HuH-7 (cell line): ENCODE measurements around the gene ZNF324B.
"Not testable (repeated sequence)": the region's sequence is repeated elsewhere in the genome, so short reads cannot be mapped to it uniquely, and the experiment has no call there.

Source experiments
- DNase-seq: peaks from one replicate; pipeline ENCODE4 v3.0.0; 2011; ENCODE audit warnings: low spot score

ZNF324B gene

DNA sequence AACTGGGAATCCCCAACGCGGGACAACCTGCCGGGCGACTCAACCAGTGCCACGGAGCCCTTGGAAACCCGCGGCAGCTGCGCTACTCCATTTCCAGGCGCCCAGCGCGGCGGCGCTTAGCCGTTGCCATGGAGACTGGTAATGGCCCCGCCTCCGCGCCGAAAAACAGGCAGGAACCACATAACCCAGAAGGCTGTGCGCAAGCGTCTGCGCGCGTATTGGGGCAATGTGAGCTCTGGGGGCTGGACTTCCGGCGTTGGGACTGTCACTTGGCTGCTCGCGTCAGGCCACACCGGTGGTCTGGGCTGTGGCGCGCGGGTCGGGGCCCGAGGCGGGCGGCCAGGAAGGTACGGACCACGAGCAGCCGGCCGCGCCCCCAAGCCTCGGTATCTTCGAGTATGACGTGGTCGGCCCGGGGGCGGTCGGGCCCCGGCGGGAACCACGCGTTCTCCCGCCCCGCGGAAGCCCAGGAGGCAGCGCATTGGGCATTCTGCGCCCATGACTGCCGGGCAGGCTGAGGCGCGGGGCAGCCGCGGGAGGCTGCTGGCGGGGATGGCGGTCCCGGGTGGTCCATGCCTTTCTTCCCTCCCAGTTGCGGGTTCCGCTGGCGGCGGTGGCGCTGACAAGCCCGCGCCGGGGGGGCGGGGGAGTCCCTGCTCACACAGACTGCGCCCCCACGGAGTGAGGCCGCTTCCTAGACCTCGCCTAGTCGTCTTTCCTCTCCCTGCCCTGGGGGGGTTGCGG lies at the start of gene ZNF324B:
ZNF324B (plus strand) TSS at position 265 of the 744 bp plus-strand sequence. CDS start 2,080 bp downstream, outside the sequence.
- peak; percentile 93 for DNase-seq

DNA sequence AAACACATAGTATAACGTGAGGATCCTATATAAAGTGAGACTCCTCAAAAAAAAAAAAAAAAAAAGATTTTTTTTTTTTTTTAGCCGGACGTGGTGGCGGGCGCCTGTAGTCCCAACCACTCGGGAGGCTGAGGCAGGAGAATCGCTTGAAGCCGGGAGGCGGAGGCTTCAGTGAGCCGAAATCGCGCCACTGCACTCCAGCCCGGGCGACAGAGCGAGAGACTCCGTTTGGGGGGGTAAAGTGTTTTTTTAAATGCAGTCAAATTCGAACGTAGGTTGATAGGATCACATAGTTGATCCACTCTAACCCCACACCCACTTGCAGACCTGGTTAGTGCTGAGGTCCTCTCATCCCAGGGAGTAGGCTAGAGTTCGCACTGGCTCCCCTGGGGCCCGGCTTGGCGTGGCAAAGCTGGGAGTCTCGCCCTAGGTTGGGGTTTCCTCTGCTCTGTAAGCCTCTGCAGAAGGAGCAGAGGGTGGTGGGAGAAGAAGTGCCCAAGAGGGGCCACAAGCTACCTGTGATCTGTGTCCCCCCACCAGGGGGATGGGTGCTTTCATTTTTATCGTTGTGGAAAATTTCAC lies 49.5 kb upstream of the ZNF324B start:
- no peak for DNase-seq

DNA sequence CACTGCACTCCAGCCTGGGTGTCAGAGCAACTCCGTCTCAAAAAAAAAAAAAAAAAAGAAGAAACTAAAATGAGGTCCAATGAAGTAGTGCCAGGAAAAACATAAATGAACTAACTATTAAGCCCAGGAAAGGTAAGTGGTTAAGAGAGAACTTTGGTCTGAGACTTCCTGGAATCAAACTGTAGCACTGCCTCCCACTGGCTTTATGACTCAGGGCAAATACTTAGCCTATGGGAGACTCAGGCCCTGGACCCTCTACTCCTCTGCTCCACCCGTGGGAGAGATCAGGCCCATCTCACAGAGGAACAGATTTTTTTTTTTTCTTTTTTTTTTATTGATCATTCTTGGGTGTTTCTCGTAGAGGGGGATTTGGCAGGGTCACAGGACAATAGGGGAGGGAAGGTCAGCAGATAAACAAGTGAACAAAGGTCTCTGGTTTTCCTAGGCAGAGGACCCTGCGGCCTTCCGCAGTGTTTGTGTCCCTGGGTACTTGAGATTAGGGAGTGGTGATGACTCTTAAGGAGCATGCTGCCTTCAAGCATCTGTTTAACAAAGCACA lies 47.4 kb upstream of the ZNF324B start:
- DNase-seq = not testable (repeated sequence)

DNA sequence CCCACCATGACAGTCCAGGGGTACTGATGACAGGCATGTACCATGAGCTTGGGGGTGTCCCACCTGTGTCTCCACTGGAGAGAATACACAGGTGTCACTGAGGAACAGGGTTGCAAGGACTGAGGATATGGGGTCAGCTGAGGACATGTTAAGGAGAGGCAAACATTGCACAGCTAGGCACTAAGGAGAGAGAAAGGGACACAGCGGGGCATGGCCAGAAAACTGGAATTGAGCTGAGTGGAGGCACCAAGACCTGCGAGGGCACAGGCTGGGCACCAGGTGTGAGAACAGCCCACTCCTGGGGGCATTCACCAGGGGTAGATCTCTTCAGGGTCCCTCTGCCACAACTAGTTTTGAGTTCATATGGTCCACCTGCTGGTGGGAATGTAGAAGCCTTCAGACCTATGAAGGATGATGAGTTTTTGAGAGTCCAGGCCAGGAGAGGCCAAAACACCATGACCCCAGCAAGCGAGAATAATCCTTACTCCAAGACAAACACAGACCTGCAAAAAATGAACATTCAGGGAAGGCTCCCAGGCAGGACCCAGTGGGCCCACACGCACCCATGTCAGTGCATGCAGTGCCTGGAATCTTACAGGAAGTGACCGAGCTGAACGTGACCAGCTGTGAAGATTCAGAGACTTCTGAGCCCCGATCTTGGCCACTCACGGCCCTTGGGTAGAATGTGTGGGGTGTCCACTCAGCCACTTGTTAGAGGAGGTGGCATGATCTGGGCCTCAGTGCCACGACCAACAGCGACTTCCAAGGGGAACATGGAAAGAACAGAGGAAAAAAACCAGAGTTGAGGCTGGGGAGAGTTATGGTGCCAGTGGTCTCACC lies 44.4 kb upstream of the ZNF324B start:
- DNase-seq = no peak

DNA sequence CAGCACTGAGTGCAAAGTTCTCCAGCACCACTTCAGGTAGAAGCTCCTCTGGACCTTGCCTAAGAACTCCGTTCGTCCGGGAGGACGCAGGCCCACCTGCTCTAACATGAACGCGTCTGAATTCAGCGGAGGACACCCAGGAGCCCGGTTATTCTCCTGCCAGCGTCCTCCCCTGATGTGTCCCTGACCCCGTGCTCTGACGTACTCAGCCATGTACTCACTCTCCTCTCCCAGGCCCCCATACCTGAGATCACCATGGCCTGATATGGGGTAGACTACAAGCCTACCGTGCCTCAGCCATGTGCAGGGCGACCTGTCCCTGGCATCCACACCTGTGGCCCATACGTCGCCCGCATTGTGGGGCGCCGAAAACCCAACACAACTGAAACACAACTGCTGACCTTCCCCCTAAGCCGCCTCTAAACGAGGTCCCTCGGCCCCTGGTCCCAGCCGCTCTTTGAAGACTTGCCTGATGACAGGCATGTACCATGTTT lies 43.7 kb upstream of the ZNF324B start:
- DNase-seq = no peak

DNA sequence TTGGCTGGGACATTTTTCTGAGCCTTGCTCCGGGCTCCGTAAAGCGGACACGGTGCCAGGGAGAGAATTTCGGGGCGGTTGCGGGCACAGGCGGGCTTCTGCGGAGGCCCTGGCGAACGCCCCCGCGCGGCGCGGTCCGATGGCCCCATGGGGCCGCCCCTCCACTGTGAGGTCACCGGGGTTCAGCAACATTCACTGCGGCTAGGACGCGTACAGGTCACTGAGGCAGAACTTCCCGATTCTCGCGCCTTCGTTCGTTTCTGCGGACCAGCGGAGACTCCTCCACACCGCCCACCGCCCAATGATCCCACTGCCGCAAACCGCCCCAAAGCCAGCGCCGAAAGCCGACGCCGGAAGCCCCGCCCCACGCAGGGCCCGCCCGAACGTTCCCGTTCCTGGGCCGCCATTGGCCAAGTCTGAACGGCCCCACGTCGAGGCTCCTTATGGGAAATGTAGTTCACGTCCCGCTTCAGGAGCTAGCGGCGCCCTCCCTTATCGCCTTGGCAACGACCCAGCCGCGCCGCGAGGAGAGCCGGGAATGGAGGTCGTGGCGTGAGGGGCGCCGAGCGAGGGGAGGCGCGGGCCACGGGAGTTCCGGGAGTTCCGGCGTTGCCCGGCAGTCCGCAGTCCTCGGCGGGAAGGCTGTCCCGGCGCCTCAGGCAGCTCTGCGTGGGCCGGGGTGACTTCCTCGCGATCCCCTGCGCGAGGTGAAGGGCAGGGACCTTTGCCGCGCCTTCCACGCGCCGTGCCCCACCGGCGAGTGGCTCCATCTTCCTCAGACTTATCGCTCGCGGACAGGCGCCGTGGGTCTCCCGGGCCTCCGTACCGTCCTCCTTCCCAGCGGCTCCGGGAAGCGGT lies 43.0 kb upstream of the ZNF324B start, which contains the start of gene ZNF584:
ZNF584 (plus strand) TSS at position 498 of the 858 bp plus-strand sequence. CDS start 499 bp downstream, outside the sequence.
- DNase-seq = peak; percentile 93

DNA sequence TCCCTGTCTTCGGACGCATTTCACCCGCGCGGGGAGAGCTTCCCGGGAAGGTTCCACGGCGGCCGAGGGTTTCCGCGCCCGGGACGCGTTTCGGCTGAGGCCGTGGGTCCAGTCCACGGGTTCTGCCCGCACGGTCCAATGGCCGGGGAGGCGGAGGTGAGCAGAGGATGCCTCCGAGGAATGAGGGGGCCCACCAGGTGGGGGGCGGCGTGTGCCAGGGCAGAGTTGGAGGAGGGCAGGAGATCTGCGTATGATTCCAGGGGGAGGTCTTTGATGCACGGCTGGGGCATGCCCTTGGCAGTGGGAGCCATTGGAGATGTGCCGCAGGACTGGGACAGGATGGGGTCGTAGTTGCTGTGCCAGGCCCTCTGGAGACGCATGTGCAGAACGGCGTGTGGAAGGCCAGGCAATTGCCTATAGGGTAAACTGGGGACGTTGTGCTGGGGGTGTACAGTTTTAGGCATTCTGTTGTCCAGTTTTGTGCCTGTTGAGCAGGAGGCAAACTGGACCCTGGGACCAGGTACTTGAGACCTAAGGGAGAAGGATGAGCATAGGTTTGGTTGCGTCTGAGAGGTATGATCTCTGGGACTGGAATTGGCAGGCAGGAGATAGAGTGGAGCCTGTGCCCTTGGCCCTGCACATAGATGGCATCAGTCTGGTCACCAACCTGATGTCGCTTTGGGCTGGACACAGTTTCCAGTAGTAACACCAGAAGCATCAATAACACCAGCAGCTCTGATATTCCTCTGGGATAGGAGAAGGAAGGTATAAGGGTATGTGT lies 42.2 kb upstream of the ZNF324B start:
- DNase-seq = no peak

DNA sequence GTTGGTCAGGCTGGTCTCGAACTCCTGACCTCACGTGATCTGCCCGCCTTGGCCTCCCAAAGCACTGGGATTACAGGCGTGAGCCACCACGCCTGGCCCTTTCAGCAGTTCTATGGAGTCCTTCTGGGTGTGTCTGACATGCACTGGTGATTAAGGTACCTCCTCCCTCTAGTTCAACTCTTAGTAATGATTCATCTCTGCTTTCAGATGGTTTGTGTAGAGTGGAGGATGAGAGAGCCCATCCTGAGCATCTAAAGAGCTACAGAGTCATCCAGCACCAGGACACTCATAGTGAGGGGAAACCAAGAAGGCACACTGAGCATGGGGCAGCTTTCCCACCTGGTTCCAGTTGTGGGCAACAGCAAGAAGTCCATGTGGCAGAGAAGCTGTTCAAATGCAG lies 34.8 kb upstream of the ZNF324B start:
- no peak for DNase-seq

DNA sequence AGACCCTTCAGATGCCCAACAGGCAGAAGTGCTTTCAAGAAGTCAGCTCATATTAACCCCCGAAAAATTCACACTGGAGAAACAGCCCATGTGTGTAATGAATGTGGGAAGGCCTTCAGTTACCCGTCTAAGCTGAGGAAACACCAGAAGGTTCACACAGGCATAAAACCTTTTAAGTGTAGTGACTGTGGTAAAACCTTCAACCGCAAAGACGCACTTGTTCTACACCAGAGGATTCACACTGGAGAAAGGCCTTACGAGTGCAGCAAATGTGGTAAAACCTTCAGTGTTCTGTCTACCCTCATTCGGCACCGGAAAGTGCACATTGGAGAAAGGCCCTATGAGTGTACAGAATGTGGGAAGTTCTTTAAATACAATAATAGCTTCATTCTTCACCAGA lies 34.4 kb upstream of the ZNF324B start:
- no peak for DNase-seq

DNA sequence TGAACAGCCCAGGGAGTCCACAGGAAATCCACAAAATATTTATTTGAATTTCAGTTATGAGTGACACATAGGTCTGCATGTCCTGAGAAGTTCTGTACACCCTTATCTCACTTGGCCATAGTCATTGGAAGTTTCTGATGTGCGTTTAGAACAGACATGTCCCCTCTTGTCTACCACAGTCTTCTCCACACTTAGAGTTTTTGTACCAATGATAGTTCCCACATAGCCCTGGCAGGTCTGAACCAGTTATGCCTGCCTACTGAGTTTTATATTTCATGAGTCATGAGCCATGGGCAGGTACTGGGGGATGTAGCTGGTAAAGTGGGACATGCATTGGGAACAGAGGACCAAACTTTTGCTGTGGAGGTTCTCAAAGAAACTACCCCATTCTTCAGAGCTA lies 22.8 kb upstream of the ZNF324B start:
- no peak for DNase-seq

DNA sequence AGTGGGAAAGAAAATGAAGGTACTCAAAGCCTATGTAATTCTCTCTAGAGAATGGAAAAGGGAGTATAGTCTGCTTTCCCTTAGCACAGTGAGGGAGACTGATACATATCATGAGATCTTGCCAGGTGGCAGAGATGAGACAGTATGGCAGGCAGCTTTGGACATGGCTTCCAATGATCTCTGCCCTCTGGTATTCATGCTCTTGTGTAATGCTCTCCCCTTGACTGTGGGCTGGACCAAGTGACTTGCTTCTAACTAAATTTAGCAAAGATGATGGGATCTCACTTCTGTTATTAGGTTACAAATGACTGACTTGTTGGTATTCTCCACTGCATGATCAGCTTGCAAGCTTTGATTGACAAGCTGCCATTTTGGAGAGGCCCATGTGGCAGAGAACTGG lies 21.7 kb upstream of the ZNF324B start:
- DNase-seq = no peak

DNA sequence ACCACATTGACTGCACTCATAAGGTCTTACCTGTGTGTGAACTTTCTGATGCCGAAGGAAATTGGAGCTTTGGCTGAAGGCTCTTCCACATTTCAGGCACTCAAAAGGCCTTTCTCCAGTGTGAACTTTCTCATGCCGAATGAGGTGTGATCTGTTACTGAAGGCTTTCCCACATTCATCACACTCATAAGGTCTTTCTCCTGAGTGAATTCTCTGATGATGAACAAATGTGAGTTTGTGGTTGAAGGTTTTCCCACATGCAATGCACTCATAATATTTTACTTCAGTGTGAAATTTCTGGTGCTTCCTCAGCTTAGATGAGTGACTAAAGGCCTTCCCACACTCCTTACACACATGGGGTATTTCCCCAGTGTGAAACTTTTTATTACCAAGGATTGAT lies 17.2 kb upstream of the ZNF324B start:
- no peak for DNase-seq

DNA sequence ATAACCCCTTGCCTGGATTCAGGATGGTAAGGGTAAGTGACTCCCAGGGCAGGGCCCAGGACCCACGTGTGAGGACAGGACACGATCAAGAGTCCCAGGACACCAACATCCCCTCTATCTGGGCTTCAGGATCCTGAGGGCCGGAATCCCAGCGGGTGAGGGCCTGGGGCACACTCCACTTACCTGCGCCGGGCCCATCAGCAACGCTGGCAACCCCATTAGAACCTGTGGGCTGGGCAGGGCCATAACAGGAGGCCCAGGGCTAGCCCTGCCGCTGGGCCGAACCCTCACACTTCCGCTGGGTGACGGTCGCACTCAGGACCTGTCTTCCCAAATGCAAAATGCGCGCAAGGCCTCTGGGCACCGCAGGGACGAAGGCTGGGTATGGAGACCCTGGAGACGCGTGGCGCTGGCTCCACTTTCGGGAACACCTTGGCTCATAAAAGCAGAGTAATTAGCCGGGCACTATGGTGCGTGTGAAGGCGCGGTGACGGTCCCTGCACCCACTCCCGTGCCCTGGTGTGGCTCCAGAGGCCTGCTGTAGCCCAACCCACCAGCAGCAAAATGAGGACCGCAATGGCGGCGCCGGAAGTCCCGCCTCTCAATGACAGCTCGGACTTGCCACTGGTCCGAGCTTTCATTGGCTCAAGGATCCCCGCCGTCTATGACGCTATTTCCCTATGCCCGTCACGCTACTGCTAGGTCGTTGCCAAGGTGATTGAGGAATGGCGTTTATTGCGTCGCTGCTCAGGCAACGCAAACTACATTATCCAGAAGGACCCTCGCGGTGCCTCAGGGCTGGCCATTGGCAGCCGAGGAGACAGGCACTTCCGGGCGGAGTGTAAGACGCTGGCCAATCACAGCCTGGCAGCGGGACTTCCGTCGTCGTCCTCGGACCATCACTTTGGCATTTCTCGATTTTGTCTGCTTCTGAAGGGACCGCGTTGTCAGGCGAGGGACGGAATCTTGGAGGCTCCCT lies 11.6 kb upstream of the ZNF324B start, which contains the start of gene ZNF132:
ZNF132 (minus strand) TSS at position 578 of the 979 bp plus-strand sequence; CDS start at position 246, 332 bp downstream.
- no peak for DNase-seq

DNA sequence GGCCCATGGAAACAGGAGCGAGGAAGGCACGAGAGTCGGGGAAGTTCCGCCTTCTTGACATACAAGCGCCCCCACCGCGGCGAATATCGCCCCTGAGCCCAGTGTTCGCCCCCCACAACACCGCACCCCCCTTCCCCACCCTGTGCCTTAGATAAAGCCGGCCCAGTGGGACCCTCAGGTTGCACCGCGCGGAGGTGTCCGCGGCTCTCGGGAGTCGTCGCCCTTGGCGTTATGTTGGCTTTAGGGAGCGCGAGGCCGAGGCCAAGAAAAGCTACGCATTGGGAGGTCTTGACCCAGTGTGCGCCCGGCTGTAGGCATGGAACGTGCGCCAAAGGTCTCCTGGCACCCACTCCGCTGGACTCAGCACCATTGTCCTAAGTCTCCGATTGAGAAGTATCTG lies 10.9 kb upstream of the ZNF324B start:
- DNase-seq = no peak

DNA sequence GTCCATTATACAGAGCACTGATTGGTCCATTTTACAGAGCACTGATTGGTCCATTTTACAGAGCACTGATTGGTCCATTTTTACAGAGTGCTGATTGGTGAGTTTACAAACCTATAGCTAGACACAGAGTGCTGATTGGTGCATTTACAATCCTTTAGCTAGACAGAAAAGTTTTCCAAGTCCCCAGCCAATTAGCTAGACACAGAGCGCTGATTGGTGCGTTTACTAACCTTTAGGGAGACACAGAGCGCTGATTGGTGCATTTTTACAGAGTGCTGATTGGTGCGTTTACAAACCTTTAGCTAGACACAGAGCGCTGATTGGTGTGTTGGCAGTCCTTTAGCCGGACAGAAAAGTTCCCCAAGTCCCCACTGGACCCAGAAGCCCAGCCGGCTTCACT lies 8.4 kb upstream of the ZNF324B start:
- DNase-seq = not testable (repeated sequence)

DNA sequence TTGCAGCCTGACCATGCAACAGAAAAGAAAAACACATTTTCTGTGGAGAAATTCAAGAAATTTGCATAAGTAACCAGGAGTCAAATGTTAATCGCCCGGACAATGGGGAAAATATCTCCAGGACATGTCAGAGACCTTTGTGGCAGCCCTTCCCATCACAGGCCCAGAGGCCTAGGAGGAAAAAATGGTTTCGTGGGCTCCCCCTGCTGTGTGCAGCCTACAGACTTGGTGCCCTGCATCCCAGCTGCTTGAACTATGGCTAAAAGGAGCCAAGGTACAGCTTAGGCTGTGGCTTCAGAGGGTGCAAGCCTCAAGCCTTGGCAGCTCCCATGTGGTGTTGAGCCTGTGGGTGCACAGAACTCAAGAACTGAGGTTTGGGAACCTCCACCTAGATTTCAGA lies 2.6 kb upstream of the ZNF324B start:
- DNase-seq = not testable (repeated sequence)

DNA sequence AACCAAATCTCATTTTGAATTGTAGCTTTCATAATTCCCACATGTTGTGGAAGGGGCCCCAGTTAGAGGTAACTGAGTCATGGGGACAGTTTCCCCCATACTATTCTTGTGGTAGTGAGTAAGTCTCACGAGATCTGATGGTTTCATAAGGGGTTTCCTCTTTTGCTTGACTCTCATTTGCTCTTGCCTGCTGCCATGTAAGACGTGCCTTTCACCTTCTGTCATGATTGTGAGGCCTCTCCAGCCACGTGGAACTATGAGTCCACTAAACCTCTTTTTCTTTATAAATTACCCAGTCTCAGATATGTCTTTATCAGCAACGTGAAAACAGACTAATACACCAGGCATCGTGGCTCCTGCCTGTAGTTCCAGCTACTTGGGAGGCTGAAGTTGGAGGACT lies 1.4 kb upstream of the ZNF324B start:
- not testable (repeated sequence) for DNase-seq

DNA sequence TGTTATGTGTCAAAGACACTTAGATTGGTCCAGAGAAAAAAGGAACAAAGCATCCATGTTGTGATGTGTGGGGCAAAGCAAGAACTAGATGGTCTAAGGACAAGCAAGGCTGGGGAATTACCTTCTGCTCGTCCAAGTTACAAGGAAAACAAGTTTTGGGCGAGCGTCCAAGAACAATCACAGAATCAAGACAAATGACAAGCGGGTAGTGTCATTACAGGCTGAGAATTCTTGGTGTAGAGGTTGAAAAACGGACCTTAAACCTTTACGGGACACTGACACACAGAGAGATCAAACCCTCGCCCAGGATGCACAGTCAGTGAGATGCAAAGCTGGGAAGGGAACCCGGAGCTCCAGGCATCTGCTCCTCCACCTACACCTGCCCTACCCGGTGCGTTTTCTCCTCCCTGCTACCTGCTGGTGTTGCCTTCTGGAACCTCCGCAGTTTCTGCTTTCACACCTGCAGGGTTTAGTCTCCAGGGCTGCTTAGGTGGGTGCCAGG lies 515 bp upstream of the ZNF324B start:
- DNase-seq = no peak

DNA sequence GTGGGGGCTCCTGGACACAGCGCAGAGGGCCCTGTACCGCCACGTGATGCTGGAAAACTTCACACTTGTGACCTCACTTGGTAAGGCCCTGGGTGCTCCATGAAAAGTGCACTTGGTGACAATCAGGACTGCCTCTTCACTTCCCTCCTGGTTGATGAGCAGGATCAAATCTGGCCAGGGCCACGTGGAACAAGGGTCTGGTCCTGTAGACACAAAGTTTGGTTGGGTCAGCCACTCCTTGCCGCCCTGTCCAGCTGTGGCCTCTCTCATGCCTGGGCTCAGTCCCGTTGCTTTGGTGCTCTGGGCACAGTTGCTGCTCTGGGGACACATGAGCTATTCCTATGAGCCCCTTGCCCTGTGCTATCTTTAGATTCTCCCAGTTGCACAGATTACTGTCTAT lies 2.3 kb downstream of the ZNF324B start:
- DNase-seq = no peak
